ENCODE measurements around the gene SPIN1.
"Not testable (repeated sequence)": the region's sequence is repeated elsewhere in the genome, so short reads cannot be mapped to it uniquely, and the experiment has no call there.

Gene SPIN1

GRCh38 chr9:88380118-88380517, 8.1 kb upstream of the SPIN1 start:
- no peak for ATAC-seq
- no peak for TF ChIP-seq GLIS3 (CRISPR knock-in tag; IDR thresholded peaks at IDR 0.05)
- TF ChIP-seq OSR1 (CRISPR knock-in tag; IDR thresholded peaks at IDR 0.05): no peak
- no peak for TF ChIP-seq TCF4 (CRISPR knock-in tag; IDR thresholded peaks at IDR 0.05; ENCODE audit: borderline replicate concordance)
- TF ChIP-seq SNAI2 (CRISPR knock-in tag; IDR thresholded peaks at IDR 0.05): no peak
- no peak for TF ChIP-seq CSDC2 (CRISPR knock-in tag; IDR thresholded peaks at IDR 0.05)
- TF ChIP-seq ZNF565 (CRISPR knock-in tag; conservative IDR thresholded peaks at IDR 0.05; ENCODE audit: low read depth): no peak
- TF ChIP-seq RARB (CRISPR knock-in tag; IDR thresholded peaks at IDR 0.05): no peak
- no peak for TF ChIP-seq CREB5 (CRISPR knock-in tag; IDR thresholded peaks at IDR 0.05; ENCODE audit: low read depth)
- no peak for TF ChIP-seq ARNTL (CRISPR knock-in tag; IDR thresholded peaks at IDR 0.05; ENCODE audit: borderline replicate concordance, low read depth)
- TF ChIP-seq ZFP3 (CRISPR knock-in tag; IDR thresholded peaks at IDR 0.05): no peak
- no peak for TF ChIP-seq ZNF70 (CRISPR knock-in tag; IDR thresholded peaks at IDR 0.05)
- TF ChIP-seq CSRNP3 (CRISPR knock-in tag; IDR thresholded peaks at IDR 0.05): no peak
- no peak for TF ChIP-seq ZFP30 (CRISPR knock-in tag; IDR thresholded peaks at IDR 0.05)

- ATAC-seq: not testable (repeated sequence)
Observed at GRCh38 chr9:88381322-88381721, 6.9 kb upstream of the SPIN1 start.

- TF ChIP-seq CREB5 (CRISPR knock-in tag; IDR thresholded peaks at IDR 0.05; ENCODE audit: low read depth): no peak
- TF ChIP-seq ZNF70 (CRISPR knock-in tag; IDR thresholded peaks at IDR 0.05): no peak
- no peak for TF ChIP-seq RARB (CRISPR knock-in tag; IDR thresholded peaks at IDR 0.05)
- no peak for TF ChIP-seq TCF4 (CRISPR knock-in tag; IDR thresholded peaks at IDR 0.05; ENCODE audit: borderline replicate concordance)
- TF ChIP-seq ZFP3 (CRISPR knock-in tag; IDR thresholded peaks at IDR 0.05): no peak
- TF ChIP-seq TSHZ2 (CRISPR knock-in tag; IDR thresholded peaks at IDR 0.05): no peak
- no peak for TF ChIP-seq GLIS3 (CRISPR knock-in tag; IDR thresholded peaks at IDR 0.05)
- TF ChIP-seq PATZ1 (CRISPR knock-in tag; IDR thresholded peaks at IDR 0.05; ENCODE audit: borderline replicate concordance): no peak
- ATAC-seq: no peak
Observed at GRCh38 chr9:88383176-88383575, 5.1 kb upstream of the SPIN1 start.

- ATAC-seq: not testable (repeated sequence)
Observed at GRCh38 chr9:88386137-88386536, 2.1 kb upstream of the SPIN1 start.

- ATAC-seq: no peak
- no peak for TF ChIP-seq TOX (CRISPR knock-in tag; IDR thresholded peaks at IDR 0.05; ENCODE audit: borderline replicate concordance)
- TF ChIP-seq TCF4 (CRISPR knock-in tag; IDR thresholded peaks at IDR 0.05; ENCODE audit: borderline replicate concordance): no peak
- no peak for TF ChIP-seq CSRNP3 (CRISPR knock-in tag; IDR thresholded peaks at IDR 0.05)
- TF ChIP-seq ISL1 (CRISPR knock-in tag; IDR thresholded peaks at IDR 0.05): no peak
- TF ChIP-seq ESRRG (CRISPR knock-in tag; IDR thresholded peaks at IDR 0.05): no peak
- no peak for TF ChIP-seq CREB5 (CRISPR knock-in tag; IDR thresholded peaks at IDR 0.05; ENCODE audit: low read depth)
- no peak for TF ChIP-seq BACH2 (CRISPR knock-in tag; IDR thresholded peaks at IDR 0.05; ENCODE audit: borderline replicate concordance)
- no peak for TF ChIP-seq ZFP3 (CRISPR knock-in tag; IDR thresholded peaks at IDR 0.05)
- no peak for TF ChIP-seq ZC3H10 (CRISPR knock-in tag; IDR thresholded peaks at IDR 0.05)
Observed at GRCh38 chr9:88387036-88387551, 1.1 kb upstream of the SPIN1 start.
